Measurements from ENCODE around the gene LAPTM5.
A peak's percentile ranks its signal among the peaks of the same experiment; 100 is the strongest.

The LAPTM5 gene

GRCh38 chr1:30756206-30756544 lies 1.4 kb downstream of the LAPTM5 start:
- H3K4me2 ChIP-seq (ENCODE audit: low read depth, low read length) = peak overlapping the region; percentile 94
- H2AFZ ChIP-seq (ENCODE audit: low read length) = no peak overlapping the region
- H3K9me3 ChIP-seq (replicated peaks; ENCODE audit: insufficient read depth, low read length) = no peaks in the 10 kb centered on the region
- TF ChIP-seq EZH2 (optimal IDR thresholded peaks at IDR 0.05; ENCODE audit: low read depth, low read length) (no peak), EZH2phosphoT487 (IDR thresholded peaks at IDR 0.05; ENCODE audit: low read length) (no peak), CTCF (IDR thresholded peaks at IDR 0.05; ENCODE audit: low read length) (no peak)
- H3K79me2 ChIP-seq (ENCODE audit: low read length) = peaks cover 75% of the 10 kb centered on the region
- peaks cover 81% of the 10 kb centered on the region for H3F3A ChIP-seq (ENCODE audit: insufficient read depth, low read length)
- H3K36me3 ChIP-seq (replicated peaks; ENCODE audit: insufficient read depth, low read length) = no peaks in the 10 kb centered on the region; the same call in 1 of the 2 replicates
- peak overlapping the region; percentile 98 for H3K27ac ChIP-seq (ENCODE audit: low read length)
- no peaks in the 10 kb centered on the region for H3K27me3 ChIP-seq (replicated peaks; ENCODE audit: insufficient read depth, low read length)
- DNase-seq = no peak
- H3K9me2 ChIP-seq (replicated peaks; ENCODE audit: insufficient read depth, low read length) = no peaks in the 10 kb centered on the region
- peak overlapping the region; percentile 90 for H3K9ac ChIP-seq (ENCODE audit: low read length)
- H3K4me3 ChIP-seq (ENCODE audit: low read length) = peak overlapping the region; percentile 77
- peaks cover 61% of the 10 kb centered on the region for H3K4me1 ChIP-seq (ENCODE audit: low read length)
- H4K20me1 ChIP-seq (ENCODE audit: insufficient read depth, low read length) = no peaks in the 10 kb centered on the region

- Histone ChIP-seq H3K4me2 (ENCODE audit: low read depth, low read length) (peak overlapping the region; percentile 94), H3K27ac (ENCODE audit: low read length) (peak overlapping the region; percentile 98), H3K4me1 (ENCODE audit: low read length) (peaks cover 63% of the 10 kb centered on the region), H3K9ac (ENCODE audit: low read length) (peak overlapping the region; percentile 90), H3K9me2 (replicated peaks; ENCODE audit: insufficient read depth, low read length) (no peaks in the 10 kb centered on the region), H2AFZ (ENCODE audit: low read length) (no peak overlapping the region), H3K27me3 (replicated peaks; ENCODE audit: insufficient read depth, low read length) (no peaks in the 10 kb centered on the region), H4K20me1 (ENCODE audit: insufficient read depth, low read length) (no peaks in the 10 kb centered on the region), H3K4me3 (ENCODE audit: low read length) (peak overlapping the region; percentile 77), H3K9me3 (replicated peaks; ENCODE audit: insufficient read depth, low read length) (no peaks in the 10 kb centered on the region), H3K79me2 (ENCODE audit: low read length) (peaks cover 80% of the 10 kb centered on the region), H3K36me3 (replicated peaks; ENCODE audit: insufficient read depth, low read length) (no peaks in the 10 kb centered on the region; the same call in 1 of the 2 replicates), H3F3A (ENCODE audit: insufficient read depth, low read length) (peaks cover 85% of the 10 kb centered on the region)
- TF ChIP-seq CTCF (IDR thresholded peaks at IDR 0.05; ENCODE audit: low read length) (peak; percentile 11; the same call in 1 of the 2 replicates), EZH2phosphoT487 (IDR thresholded peaks at IDR 0.05; ENCODE audit: low read length) (no peak)
- no peak for DNase-seq
Observed at GRCh38 chr1:30755746-30756145, 1.8 kb downstream of the LAPTM5 start.

- peak overlapping the region; percentile 90 for H3K9ac ChIP-seq (ENCODE audit: low read length)
Observed at GRCh38 chr1:30755334-30755733, 2.2 kb downstream of the LAPTM5 start.

More at GRCh38 chr1:30755334-30755733, 2.2 kb downstream of the LAPTM5 start:
- peaks cover 84% of the 10 kb centered on the region for H3K79me2 ChIP-seq (ENCODE audit: low read length)
- no peaks in the 10 kb centered on the region for H3K9me2 ChIP-seq (replicated peaks; ENCODE audit: insufficient read depth, low read length)
- peaks cover 89% of the 10 kb centered on the region for H3F3A ChIP-seq (ENCODE audit: insufficient read depth, low read length)
- H3K4me1 ChIP-seq (ENCODE audit: low read length) = peaks cover 64% of the 10 kb centered on the region
- H3K9me3 ChIP-seq (replicated peaks; ENCODE audit: insufficient read depth, low read length) = no peaks in the 10 kb centered on the region
- H3K4me3 ChIP-seq (ENCODE audit: low read length) = peak overlapping the region; percentile 77
- no peaks in the 10 kb centered on the region; the same call in 1 of the 2 replicates for H3K36me3 ChIP-seq (replicated peaks; ENCODE audit: insufficient read depth, low read length)
- H3K27ac ChIP-seq (ENCODE audit: low read length) = peak overlapping the region; percentile 98
- H2AFZ ChIP-seq (ENCODE audit: low read length) = no peak overlapping the region
- H4K20me1 ChIP-seq (ENCODE audit: insufficient read depth, low read length) = no peaks in the 10 kb centered on the region
- H3K4me2 ChIP-seq (ENCODE audit: low read depth, low read length) = peak overlapping the region; percentile 94
- DNase-seq = no peak
- TF ChIP-seq EZH2 (optimal IDR thresholded peaks at IDR 0.05; ENCODE audit: low read depth, low read length) (no peak), EZH2phosphoT487 (IDR thresholded peaks at IDR 0.05; ENCODE audit: low read length) (no peak), CTCF (IDR thresholded peaks at IDR 0.05; ENCODE audit: low read length) (no peak)
- no peaks in the 10 kb centered on the region for H3K27me3 ChIP-seq (replicated peaks; ENCODE audit: insufficient read depth, low read length)

Measured in MM.1S (cell line).